SK-N-SH (cell line): ENCODE measurements around the gene PCDHGA12. TPM values are rescaled to one million over a fixed set of nuclear protein-coding genes. Genes with fewer than 3 reads are reported as not detected.

Experiments used
- CTCF ChIA-PET: fragments of 300-600, 350-600 bp; formaldehyde crosslinking; extraction: SDS; loops from one replicate; lab custom pipeline; 2021; lab: Yijun Ruan, JAX
- POLR2A ChIA-PET: fragments of 350-600 bp; sonication (Branson Sonifier 250); formaldehyde crosslinking; extraction: SDS; loops from one replicate; lab custom pipeline; 2020; ENCODE audit warnings: antibody characterized with exemption, inconsistent platforms; lab: Yijun Ruan, JAX
- DNase-seq: peaks from one replicate; pipeline ENCODE4 v3.0.0; 2012
- H2AFZ ChIP-seq: fragments of 200-600 bp; sonication (generic); 2 replicates; pipeline ENCODE4 v1.8.1; 2016; ENCODE audit warnings: antibody characterized with exemption, mild to moderate bottlenecking, low read depth
- H3F3A ChIP-seq: fragments of 200-600 bp; sonication (generic); replicated peaks from 2 replicates; pipeline ENCODE3; 2016; ENCODE audit warnings: antibody characterized with exemption, mild to moderate bottlenecking; ENCODE audit not compliant: insufficient read depth
- H3K27ac ChIP-seq, 2 experiments: fragments of 200-500 bp in 1 of 2; fragments of 200-600 bp in 1 of 2; sonication (Bioruptor generic) in 1 of 2; sonication (generic), shearing (Covaris generic) in 1 of 2; 2 replicates each; pipeline versions ENCODE4 v1.5.1 to v1.6.1; 2014 to 2016; ENCODE audit warnings: low read depth in 2 of 2, inconsistent platforms in 1 of 2, low read length in 1 of 2, mild to moderate bottlenecking in 1 of 2, mixed read lengths in 1 of 2
- H3K27me3 ChIP-seq: fragments of 200-600 bp; sonication (generic), shearing (Covaris generic); 2 replicates; pipeline ENCODE4 v1.6.1; 2016; ENCODE audit warnings: mixed run types; ENCODE audit not compliant: insufficient read depth
- H3K36me3 ChIP-seq, 2 experiments: fragments of 200-500 bp in 1 of 2; fragments of 200-600 bp in 1 of 2; sonication (Bioruptor generic) in 1 of 2; sonication (generic) in 1 of 2; replicated peaks in 1 of 2; 2 replicates each; pipeline versions ENCODE3 to v1.5.1; 2014 to 2016; ENCODE audit warnings: low read length in 1 of 2, mild to moderate bottlenecking in 1 of 2; ENCODE audit not compliant: insufficient read depth in 2 of 2, control insufficient read depth in 1 of 2
- H3K4me1 ChIP-seq, 2 experiments: fragments of 200-500 bp in 1 of 2; fragments of 200-600 bp in 1 of 2; sonication (Bioruptor generic) in 1 of 2; sonication (generic), shearing (Covaris generic) in 1 of 2; 2 replicates each; pipeline versions ENCODE4 v1.5.1 to v1.6.1; 2014 to 2016; ENCODE audit warnings: low read depth in 1 of 2, low read length in 1 of 2, mixed run types in 1 of 2; ENCODE audit not compliant: insufficient read depth in 2 of 2, control insufficient read depth in 1 of 2
- H3K4me2 ChIP-seq: fragments of 200-600 bp; sonication (generic), shearing (Covaris generic); 2 replicates; pipeline ENCODE4 v1.6.1; 2017; ENCODE audit warnings: mixed run types
- H3K4me3 ChIP-seq, 2 experiments: fragments of 200-500 bp in 1 of 2; fragments of 200-600 bp in 1 of 2; sonication (Bioruptor generic) in 1 of 2; sonication (generic), shearing (Covaris generic) in 1 of 2; 2 replicates each; pipeline versions ENCODE4 v1.5.1 to v1.8.1; 2014 to 2016; ENCODE audit warnings: low read depth in 2 of 2, inconsistent platforms in 1 of 2, low read length in 1 of 2, mild to moderate bottlenecking in 1 of 2, mixed read lengths in 1 of 2, moderate library complexity in 1 of 2
- H3K79me2 ChIP-seq: fragments of 200-600 bp; sonication (generic); 2 replicates; pipeline ENCODE4 v1.8.1; 2017; ENCODE audit warnings: mild to moderate bottlenecking; ENCODE audit not compliant: insufficient read depth
- H3K9ac ChIP-seq: fragments of 200-600 bp; sonication (generic); 2 replicates; pipeline ENCODE4 v1.6.1; 2017; ENCODE audit warnings: mixed run types
- H3K9me2 ChIP-seq: fragments of 200-600 bp; sonication (generic); 2 replicates; pipeline ENCODE4 v1.6.1; 2017; ENCODE audit warnings: mixed run types
- H3K9me3 ChIP-seq: fragments of 200-600 bp; sonication (generic); 2 replicates; pipeline ENCODE4 v1.6.1; 2017; ENCODE audit warnings: mixed run types, mild to moderate bottlenecking, moderate library complexity
- H4K20me1 ChIP-seq: fragments of 200-600 bp; sonication (generic); 2 replicates; pipeline ENCODE4 v1.6.1; 2017; ENCODE audit warnings: mild to moderate bottlenecking, mixed run types; ENCODE audit not compliant: insufficient read depth
- FOSL2 ChIP-seq: IDR thresholded peaks from 2 replicates; pipeline ENCODE4 v1.4.0; 2012; ENCODE audit warnings: low read depth, mild to moderate bottlenecking, moderate library complexity, borderline replicate concordance
- FOXJ3 ChIP-seq: sonication (generic); formaldehyde crosslinking; IDR thresholded peaks from 2 replicates; pipeline ENCODE4 v1.5.1; 2020; ENCODE audit warnings: mild to moderate bottlenecking, missing genetic modification reagents
- FOXM1 ChIP-seq: IDR thresholded peaks from 2 replicates; pipeline ENCODE4 v1.4.0; 2012; ENCODE audit warnings: low read depth, mild to moderate bottlenecking
- GABPA ChIP-seq: IDR thresholded peaks from 2 replicates; pipeline ENCODE4 v1.4.0; 2012; ENCODE audit warnings: low read depth, mild to moderate bottlenecking
- GATA2 ChIP-seq: sonication (generic); formaldehyde crosslinking; IDR thresholded peaks from 2 replicates; pipeline ENCODE4 v1.5.0; 2020; ENCODE audit warnings: mild to moderate bottlenecking, missing genetic modification reagents
- JUND ChIP-seq: IDR thresholded peaks from 2 replicates; pipeline ENCODE4 v1.4.0; 2012
- NRF1 ChIP-seq: IDR thresholded peaks from 2 replicates; pipeline ENCODE4 v1.6.1; 2012; ENCODE audit warnings: low read depth, mild to moderate bottlenecking, low read length
- RXRA ChIP-seq: IDR thresholded peaks from 2 replicates; pipeline ENCODE4 v1.4.0; 2012; ENCODE audit warnings: low read depth, mild to moderate bottlenecking, borderline replicate concordance
- TAF1 ChIP-seq: IDR thresholded peaks from 2 replicates; pipeline ENCODE4 v1.6.1; 2012; ENCODE audit warnings: low read depth, mild to moderate bottlenecking, low read length, moderate library complexity, borderline replicate concordance
- USF2 ChIP-seq: fragments of 150-350 bp; IDR thresholded peaks from 2 replicates; pipeline ENCODE4 v1.6.1; 2017; ENCODE audit warnings: antibody characterized with exemption, low read length, low read depth, borderline replicate concordance
- WGBS: methylation state at CpG from one replicate; pipeline ENCODE4 v1.1.6; 2017; ENCODE audit warnings: low lambda C conversion rate; 5-methylcytosine and 5-hydroxymethylcytosine counted together
- polyA plus RNA-seq, 3 experiments: library from polyadenylated mRNA; depleted of rRNA; stranded (reverse); fragments of >200 nt; gene quantifications; 2 replicates each; pipeline ENCODE4 v1.2.3, GENCODE V29; 2012
- TF ChIP-seq, protein P1 (sequence below): IDR thresholded peaks from 2 replicates; pipeline ENCODE4; 2012
- TF ChIP-seq, protein P2 (sequence below): IDR thresholded peaks from 2 replicates; pipeline ENCODE4 v1.4.0; 2012; ENCODE audit warnings: low read depth, borderline replicate concordance
- TF ChIP-seq, protein P3 (sequence below): IDR thresholded peaks from 2 replicates; pipeline ENCODE4 v1.4.0; 2012; ENCODE audit warnings: low read depth, borderline replicate concordance

PCDHGA12 gene
- polyA plus RNA-seq, 1 of the 3 experiments (the other 2 are of a cell fraction), result 0.03 TPM

- no peaks in the 10 kb centered on the region for H3K27me3 ChIP-seq
- POLR2A ChIA-PET, result no interaction called here
- H3K4me1 ChIP-seq, result no peaks in the 10 kb centered on the region
- H2AFZ ChIP-seq, result no peak overlapping the region
- H3K4me2 ChIP-seq, result no peak overlapping the region
- H3K36me3 ChIP-seq, result peaks cover 0 to 19% of the 10 kb centered on the region in 2 experiments
- 83% methylated on average over 50 of the region's 77 CpGs for WGBS
- CTCF ChIA-PET, result interaction anchor here (1.1 to 2.4 kb wide), 3 partner anchors 135 to 515 kb away, joined by 3 to 11 read pairs (median 4); no protein-coding TSS in a partner anchor
- H4K20me1 ChIP-seq, result no peaks in the 10 kb centered on the region
- no peaks in the 10 kb centered on the region for H3F3A ChIP-seq
- TF ChIP-seq JUND, result no peak
- TF ChIP-seq, protein P1, sequence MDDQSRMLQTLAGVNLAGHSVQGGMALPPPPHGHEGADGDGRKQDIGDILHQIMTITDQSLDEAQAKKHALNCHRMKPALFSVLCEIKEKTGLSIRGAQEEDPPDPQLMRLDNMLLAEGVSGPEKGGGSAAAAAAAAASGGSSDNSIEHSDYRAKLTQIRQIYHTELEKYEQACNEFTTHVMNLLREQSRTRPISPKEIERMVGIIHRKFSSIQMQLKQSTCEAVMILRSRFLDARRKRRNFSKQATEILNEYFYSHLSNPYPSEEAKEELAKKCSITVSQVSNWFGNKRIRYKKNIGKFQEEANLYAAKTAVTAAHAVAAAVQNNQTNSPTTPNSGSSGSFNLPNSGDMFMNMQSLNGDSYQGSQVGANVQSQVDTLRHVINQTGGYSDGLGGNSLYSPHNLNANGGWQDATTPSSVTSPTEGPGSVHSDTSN, result no peak
- no peak for TF ChIP-seq GABPA
- TF ChIP-seq FOXM1, result no peak
- TF ChIP-seq FOXJ3 (CRISPR knock-in tag), result no peak
- TF ChIP-seq, protein P2, sequence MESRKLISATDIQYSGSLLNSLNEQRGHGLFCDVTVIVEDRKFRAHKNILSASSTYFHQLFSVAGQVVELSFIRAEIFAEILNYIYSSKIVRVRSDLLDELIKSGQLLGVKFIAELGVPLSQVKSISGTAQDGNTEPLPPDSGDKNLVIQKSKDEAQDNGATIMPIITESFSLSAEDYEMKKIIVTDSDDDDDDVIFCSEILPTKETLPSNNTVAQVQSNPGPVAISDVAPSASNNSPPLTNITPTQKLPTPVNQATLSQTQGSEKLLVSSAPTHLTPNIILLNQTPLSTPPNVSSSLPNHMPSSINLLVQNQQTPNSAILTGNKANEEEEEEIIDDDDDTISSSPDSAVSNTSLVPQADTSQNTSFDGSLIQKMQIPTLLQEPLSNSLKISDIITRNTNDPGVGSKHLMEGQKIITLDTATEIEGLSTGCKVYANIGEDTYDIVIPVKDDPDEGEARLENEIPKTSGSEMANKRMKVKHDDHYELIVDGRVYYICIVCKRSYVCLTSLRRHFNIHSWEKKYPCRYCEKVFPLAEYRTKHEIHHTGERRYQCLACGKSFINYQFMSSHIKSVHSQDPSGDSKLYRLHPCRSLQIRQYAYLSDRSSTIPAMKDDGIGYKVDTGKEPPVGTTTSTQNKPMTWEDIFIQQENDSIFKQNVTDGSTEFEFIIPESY, result no peak
- TF ChIP-seq RXRA, result no peak
- no peak for TF ChIP-seq USF2
- no peak for TF ChIP-seq GATA2 (CRISPR knock-in tag)
- TF ChIP-seq, protein P3, sequence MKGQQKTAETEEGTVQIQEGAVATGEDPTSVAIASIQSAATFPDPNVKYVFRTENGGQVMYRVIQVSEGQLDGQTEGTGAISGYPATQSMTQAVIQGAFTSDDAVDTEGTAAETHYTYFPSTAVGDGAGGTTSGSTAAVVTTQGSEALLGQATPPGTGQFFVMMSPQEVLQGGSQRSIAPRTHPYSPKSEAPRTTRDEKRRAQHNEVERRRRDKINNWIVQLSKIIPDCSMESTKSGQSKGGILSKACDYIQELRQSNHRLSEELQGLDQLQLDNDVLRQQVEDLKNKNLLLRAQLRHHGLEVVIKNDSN, result no peak
- no peak for TF ChIP-seq NRF1
- TF ChIP-seq FOSL2, result no peak
- TF ChIP-seq TAF1, result no peak
- no peak overlapping the region; a peak in 1 of 4 replicates for H3K4me3 ChIP-seq
- no peaks in the 10 kb centered on the region for H3K9me2 ChIP-seq
- no peaks in the 10 kb centered on the region for H3K79me2 ChIP-seq
- H3K9ac ChIP-seq, result no peak overlapping the region
- peaks cover 7% of the 10 kb centered on the region; the same call in 1 of the 2 replicates for H3K9me3 ChIP-seq
- H3K27ac ChIP-seq, result no peak overlapping the region
- DNase-seq, result no peak
Observed at GRCh38 chr5:141389153-141390042, 40.9 kb upstream of the PCDHGA12 start.
